H9 (cell line): ENCODE results near the gene MYCBP2. TPM values are rescaled to one million over a fixed set of nuclear protein-coding genes. Genes with fewer than 3 reads are reported as not detected.

Experiments used
- DNase-seq: peaks from one replicate; pipeline ENCODE4 v3.0.0-alpha.2; 2017
- H2AFZ ChIP-seq: one replicate; pipeline ENCODE4 v1.6.1; 2013; ENCODE audit warnings: mild to moderate bottlenecking, low read length, control low read depth, moderate library complexity
- H2AK5ac ChIP-seq: 2 replicates; pipeline ENCODE4 v1.6.1; 2013; ENCODE audit warnings: low read length, control low read depth, mixed read lengths; ENCODE audit not compliant: insufficient read length
- H2BK120ac ChIP-seq: one replicate; pipeline ENCODE4 v1.6.1; 2013; ENCODE audit warnings: low read depth, mild to moderate bottlenecking, low read length, control low read depth, inconsistent platforms; ENCODE audit not compliant: poor library complexity, severe bottlenecking
- H2BK12ac ChIP-seq: 2 replicates; pipeline ENCODE4 v1.6.1; 2013; ENCODE audit warnings: low read length, control low read depth, mixed read lengths, low read depth; ENCODE audit not compliant: insufficient read length
- H2BK15ac ChIP-seq: 2 replicates; pipeline ENCODE4 v1.6.1; 2013; ENCODE audit warnings: low read depth, low read length, control low read depth
- H2BK20ac ChIP-seq: one replicate; pipeline ENCODE4 v1.6.1; 2013; ENCODE audit warnings: low read depth, mild to moderate bottlenecking, low read length, control low read depth, inconsistent platforms; ENCODE audit not compliant: poor library complexity, severe bottlenecking
- H2BK5ac ChIP-seq: 2 replicates; pipeline ENCODE4 v1.6.1; 2013; ENCODE audit warnings: low read length, control low read depth, mixed read lengths; ENCODE audit not compliant: insufficient read length
- H3K14ac ChIP-seq: 2 replicates; pipeline ENCODE4 v1.6.1; 2013; ENCODE audit warnings: low read length, control low read depth; ENCODE audit not compliant: insufficient read depth
- H3K18ac ChIP-seq: 2 replicates; pipeline ENCODE4 v1.6.1; 2013; ENCODE audit warnings: low read depth, mild to moderate bottlenecking, mixed read lengths, low read length, control low read depth; ENCODE audit not compliant: insufficient read length
- H3K23ac ChIP-seq: 2 replicates; pipeline ENCODE4 v1.6.1; 2013; ENCODE audit warnings: low read length, control low read depth, mixed read lengths, low read depth; ENCODE audit not compliant: insufficient read length
- H3K23me2 ChIP-seq: 2 replicates; pipeline ENCODE4 v1.6.1; 2013; ENCODE audit warnings: low read depth, mild to moderate bottlenecking, mixed read lengths, low read length, control low read depth; ENCODE audit not compliant: insufficient read length, poor library complexity, severe bottlenecking
- H3K27ac ChIP-seq: 2 replicates; pipeline ENCODE4 v1.5.1; 2013; ENCODE audit warnings: low read length, control low read depth, mixed read lengths, low read depth; ENCODE audit not compliant: insufficient read length
- H3K27me3 ChIP-seq: 2 replicates; pipeline ENCODE4 v1.6.1; 2013; ENCODE audit warnings: low read length, control low read depth, inconsistent platforms; ENCODE audit not compliant: insufficient read depth
- H3K4ac ChIP-seq: 2 replicates; pipeline ENCODE4 v1.6.1; 2013; ENCODE audit warnings: low read depth, mild to moderate bottlenecking, control low read depth, inconsistent platforms, low read length, moderate library complexity
- H3K4me1 ChIP-seq: 2 replicates; pipeline ENCODE4 v1.6.1; 2013; ENCODE audit warnings: low read length, control low read depth, inconsistent platforms; ENCODE audit not compliant: insufficient read depth
- H3K4me2 ChIP-seq: 2 replicates; pipeline ENCODE4 v1.6.1; 2013; ENCODE audit warnings: low read length, control low read depth, mixed read lengths; ENCODE audit not compliant: insufficient read length, insufficient read depth
- H3K56ac ChIP-seq: 2 replicates; pipeline ENCODE4 v1.6.1; 2013; ENCODE audit warnings: low read depth, mild to moderate bottlenecking, mixed read lengths, low read length, control low read depth; ENCODE audit not compliant: insufficient read length
- H3K79me1 ChIP-seq: 2 replicates; pipeline ENCODE4 v1.6.1; 2013; ENCODE audit warnings: low read depth, mild to moderate bottlenecking, moderate library complexity, low read length, control low read depth, inconsistent platforms; ENCODE audit not compliant: insufficient read depth, poor library complexity, severe bottlenecking
- H3K79me2 ChIP-seq: 2 replicates; pipeline ENCODE4 v1.6.1; 2013; ENCODE audit warnings: low read length, control low read depth, inconsistent platforms; ENCODE audit not compliant: insufficient read depth
- H3K9ac ChIP-seq: 2 replicates; pipeline ENCODE4 v1.6.1; 2013; ENCODE audit warnings: low read length, control low read depth, mixed read lengths; ENCODE audit not compliant: insufficient read length; ENCODE audit errors: extremely low read depth
- H3K9me3 ChIP-seq: one replicate; pipeline ENCODE4 v1.6.1; 2013; ENCODE audit warnings: low read depth, low read length, inconsistent platforms; ENCODE audit not compliant: control insufficient read depth
- H3T11ph ChIP-seq: one replicate; pipeline ENCODE4 v1.6.1; 2013; ENCODE audit warnings: mild to moderate bottlenecking, low read length, control low read depth, inconsistent platforms
- H4K20me1 ChIP-seq: one replicate; pipeline ENCODE4 v1.6.1; 2013; ENCODE audit not compliant: control insufficient read depth, insufficient read length, insufficient read depth
- H4K5ac ChIP-seq: 2 replicates; pipeline ENCODE4 v1.6.1; 2013; ENCODE audit warnings: low read depth, mild to moderate bottlenecking, mixed read lengths, low read length, control low read depth; ENCODE audit not compliant: insufficient read length
- H4K8ac ChIP-seq: replicated peaks from 2 replicates; pipeline ENCODE4 v1.6.1; 2013; ENCODE audit warnings: low read length, control low read depth, mixed read lengths, low read depth; ENCODE audit not compliant: insufficient read length
- H4K91ac ChIP-seq: 2 replicates; pipeline ENCODE4 v1.6.1; 2013; ENCODE audit warnings: low read depth, mild to moderate bottlenecking, moderate library complexity, mixed read lengths, low read length, control low read depth; ENCODE audit not compliant: insufficient read length
- H3K27ac Mint-ChIP-seq, 3 experiments: 2 replicates in 2 of 3; 3 replicates in 1 of 3; pipeline ENCODE4 v1.8.0; 2020 to 2021; ENCODE audit warnings: mixed read lengths in 3 of 3, mild to moderate bottlenecking in 1 of 3, moderate library complexity in 1 of 3
- H3K27me3 Mint-ChIP-seq: 2 replicates; pipeline ENCODE4 v1.8.0; 2021; ENCODE audit warnings: low read depth, mild to moderate bottlenecking, moderate library complexity, mixed read lengths
- H3K36me3 Mint-ChIP-seq, 3 experiments: 2 replicates in 2 of 3; 3 replicates in 1 of 3; pipeline ENCODE4 v1.8.0; 2020 to 2021; ENCODE audit warnings: low read depth in 3 of 3, mixed read lengths in 3 of 3; ENCODE audit not compliant: insufficient read depth in 1 of 3
- H3K4me1 Mint-ChIP-seq, 2 experiments: 2 replicates each; pipeline ENCODE4 v1.8.0; 2020; ENCODE audit warnings: mixed read lengths in 2 of 2
- H3K4me3 Mint-ChIP-seq, 2 experiments: 2 replicates in 1 of 2; 3 replicates in 1 of 2; pipeline ENCODE4 v1.8.0; 2020 to 2021; ENCODE audit warnings: mild to moderate bottlenecking in 2 of 2, mixed read lengths in 2 of 2, moderate library complexity in 1 of 2
- H3K9me3 Mint-ChIP-seq, 2 experiments: 2 replicates in 1 of 2; 3 replicates in 1 of 2; pipeline ENCODE4 v1.8.0; 2020; ENCODE audit warnings: mild to moderate bottlenecking in 2 of 2, mixed read lengths in 2 of 2, moderate library complexity in 1 of 2
- WGBS: extraction: QIAGEN DNeasy Blood & Tissue Kit; methylation state at CpG from one replicate; pipeline ENCODE4 v1.1.7; 2013; ENCODE audit warnings: missing lambda C conversion rate, low lambda C conversion rate, mixed read lengths; ENCODE audit not compliant: insufficient read length; ENCODE audit errors: extremely low coverage; 5-methylcytosine and 5-hydroxymethylcytosine counted together
- total RNA-seq: library from RNA; stranded (reverse); gene quantifications from 2 replicates; pipeline ENCODE4 v1.2.1, GENCODE V29; 2021
- TF ChIP-seq, protein P1 (sequence below): fragments of 200-600 bp; sonication (generic); conservative IDR thresholded peaks from 3 replicates; pipeline ENCODE4 v1.8.0; 2021; ENCODE audit warnings: antibody characterized with exemption, mild to moderate bottlenecking

Gene MYCBP2
- total RNA-seq, 1 experiment from 2014 or later: 32.0 TPM

DNA sequence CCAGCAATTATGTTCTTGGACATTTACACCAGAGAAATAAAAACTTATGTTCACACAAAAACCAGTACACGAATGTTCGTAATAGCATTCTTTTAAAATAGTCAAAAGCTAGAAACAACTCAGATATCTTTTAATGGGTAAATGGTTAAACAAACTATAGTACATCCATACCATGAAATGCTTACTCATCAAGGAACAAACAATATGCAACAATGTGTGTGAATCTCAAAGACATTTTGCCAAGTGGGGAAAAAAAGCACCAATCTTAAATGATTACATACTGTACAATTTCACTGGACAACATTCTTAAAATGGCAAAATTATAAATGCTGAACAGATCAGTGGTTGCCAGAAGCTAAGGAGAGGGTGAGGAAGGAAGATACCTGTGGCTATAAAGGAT is 36.6 kb downstream of the MYCBP2 start:
- Histone ChIP-seq H2AK5ac (no peak overlapping the region), H3K4me1 (no peaks in the 10 kb centered on the region; the same call in 1 of the 2 replicates), H3K56ac (no peak overlapping the region), H3K27me3 (no peaks in the 10 kb centered on the region), H4K91ac (no peak overlapping the region), H4K8ac (no peak overlapping the region), H3K23ac (no peak overlapping the region), H3K79me1 (no peaks in the 10 kb centered on the region), H3K18ac (no peak overlapping the region), H3T11ph (no peak overlapping the region), H2BK120ac (no peak overlapping the region), H3K14ac (no peak overlapping the region), H3K9ac (no peak overlapping the region), H3K4me2 (no peak overlapping the region), H3K79me2 (no peaks in the 10 kb centered on the region), H3K9me3 (no peaks in the 10 kb centered on the region), H4K20me1 (no peaks in the 10 kb centered on the region), H2BK5ac (no peak overlapping the region), H4K5ac (no peak overlapping the region), H2BK20ac (no peak overlapping the region), H2BK15ac (no peak overlapping the region), H3K4ac (no peak overlapping the region), H2BK12ac (no peak overlapping the region), H2AFZ (no peak overlapping the region), H3K23me2 (no peaks in the 10 kb centered on the region), H3K27ac (no peak overlapping the region)
- Mint-ChIP-seq H3K4me1 (peaks cover 16 to 17% of the 10 kb centered on the region in 2 experiments), H3K4me3 (no peak overlapping the region), H3K27me3 (no peaks in the 10 kb centered on the region), H3K27ac (no peak overlapping the region), H3K36me3 (peaks cover 18 to 20% (median 19%) of the 10 kb centered on the region in 3 experiments), H3K9me3 (no peaks in the 10 kb centered on the region; a peak in 2 of 5 replicates)
- TF ChIP-seq, protein P1, sequence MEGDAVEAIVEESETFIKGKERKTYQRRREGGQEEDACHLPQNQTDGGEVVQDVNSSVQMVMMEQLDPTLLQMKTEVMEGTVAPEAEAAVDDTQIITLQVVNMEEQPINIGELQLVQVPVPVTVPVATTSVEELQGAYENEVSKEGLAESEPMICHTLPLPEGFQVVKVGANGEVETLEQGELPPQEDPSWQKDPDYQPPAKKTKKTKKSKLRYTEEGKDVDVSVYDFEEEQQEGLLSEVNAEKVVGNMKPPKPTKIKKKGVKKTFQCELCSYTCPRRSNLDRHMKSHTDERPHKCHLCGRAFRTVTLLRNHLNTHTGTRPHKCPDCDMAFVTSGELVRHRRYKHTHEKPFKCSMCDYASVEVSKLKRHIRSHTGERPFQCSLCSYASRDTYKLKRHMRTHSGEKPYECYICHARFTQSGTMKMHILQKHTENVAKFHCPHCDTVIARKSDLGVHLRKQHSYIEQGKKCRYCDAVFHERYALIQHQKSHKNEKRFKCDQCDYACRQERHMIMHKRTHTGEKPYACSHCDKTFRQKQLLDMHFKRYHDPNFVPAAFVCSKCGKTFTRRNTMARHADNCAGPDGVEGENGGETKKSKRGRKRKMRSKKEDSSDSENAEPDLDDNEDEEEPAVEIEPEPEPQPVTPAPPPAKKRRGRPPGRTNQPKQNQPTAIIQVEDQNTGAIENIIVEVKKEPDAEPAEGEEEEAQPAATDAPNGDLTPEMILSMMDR: no peak
- WGBS: no CpG with 5 or more reads among the region's 2 CpGs
- no peak for DNase-seq
